ES-I3 (cell line): ENCODE measurements around the gene ART4.

Experiments
- H3K36me3 ChIP-seq: 2 replicates; pipeline ENCODE4 v1.6.1; 2013; ENCODE audit warnings: mild to moderate bottlenecking, low read length, control low read depth, moderate library complexity; ENCODE audit not compliant: insufficient read depth
- H3K4me1 ChIP-seq: 2 replicates; pipeline ENCODE4 v1.6.1; 2013; ENCODE audit warnings: mild to moderate bottlenecking, control low read depth, low read length; ENCODE audit not compliant: insufficient read depth
- H3K9ac ChIP-seq: 2 replicates; pipeline ENCODE4 v1.6.1; 2013; ENCODE audit warnings: low read depth, mild to moderate bottlenecking, low read length, moderate library complexity
- H3K9me3 ChIP-seq: 2 replicates; pipeline ENCODE4 v1.6.1; 2013; ENCODE audit warnings: mild to moderate bottlenecking, low read length, moderate library complexity; ENCODE audit not compliant: control insufficient read depth, insufficient read depth

ART4 gene

DNA sequence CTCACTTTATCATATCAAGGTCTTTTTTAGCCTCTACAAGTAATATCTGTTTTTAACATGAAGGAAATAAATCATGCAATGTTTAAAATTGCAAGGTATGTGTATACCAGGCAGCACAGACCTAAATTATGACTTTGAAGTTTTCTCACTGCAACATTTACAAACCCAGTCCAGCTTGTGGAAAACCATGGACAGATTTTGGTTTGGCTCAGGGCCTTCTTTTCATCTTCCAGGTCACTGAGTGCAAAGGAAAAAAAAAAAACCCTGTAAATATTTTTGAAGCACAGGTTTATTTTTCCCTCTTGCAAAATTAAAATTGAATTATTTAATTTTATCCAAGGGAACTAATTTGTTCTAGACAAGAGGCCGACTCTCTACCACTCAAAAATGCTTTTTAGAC is 28.6 kb upstream of the ART4 start:
- Histone ChIP-seq H3K9ac (no peak overlapping the region), H3K9me3 (no peaks in the 10 kb centered on the region; the same call in 1 of the 2 replicates), H3K36me3 (no peaks in the 10 kb centered on the region), H3K4me1 (no peaks in the 10 kb centered on the region)

GRCh38 chr12:14871247-14871646 is 27.9 kb upstream of the ART4 start:
- Histone ChIP-seq H3K4me1 (no peaks in the 10 kb centered on the region), H3K9ac (no peak overlapping the region), H3K36me3 (no peaks in the 10 kb centered on the region), H3K9me3 (no peaks in the 10 kb centered on the region; the same call in 1 of the 2 replicates)

GRCh38 chr12:14868916-14869506 is 25.7 kb upstream of the ART4 start:
- Histone ChIP-seq H3K4me1 (no peaks in the 10 kb centered on the region), H3K9ac (no peak overlapping the region), H3K9me3 (no peaks in the 10 kb centered on the region; the same call in 1 of the 2 replicates), H3K36me3 (no peaks in the 10 kb centered on the region)

DNA sequence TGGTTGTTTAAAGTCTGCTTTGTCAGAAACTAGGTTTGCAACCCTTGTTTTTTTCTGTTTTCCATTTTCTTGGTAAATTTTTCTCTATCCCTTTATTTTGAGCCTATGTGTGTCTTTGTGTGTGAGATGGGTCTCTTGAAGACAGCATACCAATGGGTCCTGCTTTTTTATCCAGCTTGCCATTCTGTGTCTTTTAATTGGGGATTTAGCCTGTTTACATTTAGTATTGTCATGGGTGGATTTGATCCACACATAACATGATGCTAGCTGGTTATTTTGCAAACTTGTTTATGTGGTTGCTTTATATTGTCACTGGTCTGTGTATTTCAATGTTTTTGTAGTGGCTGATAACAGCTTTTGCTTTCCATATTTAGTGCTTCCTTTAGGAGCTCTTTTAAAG is 17.2 kb upstream of the ART4 start:
- no peak overlapping the region for H3K9ac ChIP-seq
- no peaks in the 10 kb centered on the region for H3K36me3 ChIP-seq
- H3K9me3 ChIP-seq: no peaks in the 10 kb centered on the region; the same call in 1 of the 2 replicates
- no peaks in the 10 kb centered on the region for H3K4me1 ChIP-seq

- Histone ChIP-seq H3K36me3 (no peaks in the 10 kb centered on the region), H3K9me3 (no peaks in the 10 kb centered on the region; the same call in 1 of the 2 replicates)
Measured at GRCh38 chr12:14858513-14858912, 15.2 kb upstream of the ART4 start.

GRCh38 chr12:14854586-14855183 is 11.4 kb upstream of the ART4 start:
- Histone ChIP-seq H3K9me3 (no peaks in the 10 kb centered on the region; the same call in 1 of the 2 replicates), H3K36me3 (no peaks in the 10 kb centered on the region), H3K4me1 (peaks cover 7% of the 10 kb centered on the region), H3K9ac (no peak overlapping the region)

More at GRCh38 chr12:14858513-14858912, 15.2 kb upstream of the ART4 start:
- Histone ChIP-seq H3K9ac (no peak overlapping the region), H3K4me1 (no peaks in the 10 kb centered on the region; the same call in 1 of the 2 replicates)

DNA sequence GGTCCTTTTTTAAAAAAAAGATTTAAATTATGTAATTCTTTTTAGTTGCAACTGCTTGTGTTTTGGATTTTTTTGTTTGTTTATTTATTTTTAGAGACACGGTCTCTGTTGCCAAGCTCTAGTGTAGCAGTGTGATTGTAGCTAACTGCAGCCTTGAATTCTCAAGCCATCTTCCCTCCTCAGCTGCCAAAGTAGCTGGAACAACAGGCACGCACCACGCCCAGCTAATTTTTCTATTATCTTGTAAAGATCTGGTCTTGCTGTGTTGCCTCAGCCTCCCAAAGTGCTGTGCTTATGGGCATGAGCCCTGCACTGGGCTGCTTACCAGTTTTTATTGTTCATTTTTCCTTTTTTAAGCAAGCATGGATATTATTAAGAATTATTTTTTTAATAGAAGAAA is 10.6 kb upstream of the ART4 start:
- Histone ChIP-seq H3K4me1 (peaks cover 7% of the 10 kb centered on the region), H3K9ac (no peak overlapping the region), H3K9me3 (no peaks in the 10 kb centered on the region; the same call in 1 of the 2 replicates)

GRCh38 chr12:14852880-14853279 is 9.6 kb upstream of the ART4 start:
- H3K4me1 ChIP-seq: peaks cover 7% of the 10 kb centered on the region
- H3K9me3 ChIP-seq: no peaks in the 10 kb centered on the region
- H3K9ac ChIP-seq: no peak overlapping the region
- no peaks in the 10 kb centered on the region for H3K36me3 ChIP-seq

More for the DNA sequence above, 10.6 kb upstream of the ART4 start:
- H3K36me3 ChIP-seq: no peaks in the 10 kb centered on the region

DNA sequence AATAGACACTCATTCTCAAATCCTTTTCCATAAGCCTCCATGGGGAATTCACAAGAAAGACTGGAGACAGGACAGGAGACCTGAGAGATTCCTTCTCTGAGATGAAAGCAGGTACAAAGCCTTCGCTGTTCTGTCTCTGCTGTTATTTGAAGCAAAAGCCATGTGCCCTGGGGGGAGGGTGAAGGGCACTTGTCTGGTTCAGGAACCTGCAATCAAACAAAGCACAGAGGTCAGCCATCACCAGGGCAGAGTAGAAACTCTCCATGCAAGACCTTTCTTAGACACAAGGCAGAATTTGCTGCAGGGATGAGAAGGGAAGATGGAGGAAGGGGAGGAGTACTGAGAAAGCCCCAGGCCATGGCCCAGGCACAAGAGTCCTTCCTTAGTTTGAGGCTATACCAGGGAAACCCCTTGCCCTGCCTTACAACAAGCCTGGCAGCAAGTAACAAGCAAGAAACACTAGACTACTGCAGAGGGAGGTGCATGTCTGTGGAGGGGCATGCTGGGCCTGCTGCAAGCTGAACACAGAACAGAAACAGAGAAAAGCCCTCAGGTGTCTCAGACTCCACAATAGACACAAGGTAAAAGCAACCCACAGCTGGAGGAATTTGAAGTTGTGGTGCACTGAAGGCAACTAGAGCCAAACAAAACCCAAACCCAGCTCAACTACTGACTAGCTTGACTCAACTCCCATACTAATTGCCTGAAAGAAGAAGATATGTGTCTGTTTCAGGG is 7.8 kb upstream of the ART4 start:
- H3K9me3 ChIP-seq: no peaks in the 10 kb centered on the region
- peaks cover 7% of the 10 kb centered on the region for H3K4me1 ChIP-seq
- H3K9ac ChIP-seq: no peak overlapping the region
- no peaks in the 10 kb centered on the region for H3K36me3 ChIP-seq

DNA sequence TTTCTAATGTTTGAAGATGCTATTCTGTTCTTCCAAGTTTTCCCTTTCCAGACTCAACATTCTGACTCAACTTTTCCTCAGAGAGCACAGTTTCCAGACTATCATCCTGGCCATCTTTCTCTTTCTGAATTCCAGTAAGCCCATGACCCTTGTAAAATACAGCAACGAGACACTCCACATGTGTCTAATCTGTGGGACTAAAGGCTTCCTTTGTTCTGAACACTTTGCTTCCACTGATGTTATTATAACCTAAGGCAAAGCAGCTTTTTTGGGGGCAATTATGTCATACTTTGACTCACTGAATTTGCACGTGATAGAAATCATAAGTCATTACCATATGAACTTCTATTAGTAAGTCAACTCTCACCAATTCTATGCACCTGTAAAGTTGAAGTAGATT is 6.3 kb upstream of the ART4 start:
- no peaks in the 10 kb centered on the region for H3K36me3 ChIP-seq
- H3K9ac ChIP-seq: no peak overlapping the region
- no peaks in the 10 kb centered on the region for H3K9me3 ChIP-seq
- peaks cover 7% of the 10 kb centered on the region for H3K4me1 ChIP-seq

- Histone ChIP-seq H3K9ac (no peak overlapping the region), H3K9me3 (no peaks in the 10 kb centered on the region), H3K36me3 (no peaks in the 10 kb centered on the region), H3K4me1 (no peaks in the 10 kb centered on the region)
Measured at GRCh38 chr12:14846876-14847580, 3.7 kb upstream of the ART4 start.

GRCh38 chr12:14846042-14846587 is 2.8 kb upstream of the ART4 start:
- H3K36me3 ChIP-seq: no peaks in the 10 kb centered on the region
- H3K4me1 ChIP-seq: peaks cover 4% of the 10 kb centered on the region; the same call in 1 of the 2 replicates
- no peak overlapping the region for H3K9ac ChIP-seq
- no peaks in the 10 kb centered on the region for H3K9me3 ChIP-seq

GRCh38 chr12:14845350-14845750 is 2.0 kb upstream of the ART4 start:
- Histone ChIP-seq H3K9me3 (no peaks in the 10 kb centered on the region), H3K4me1 (peaks cover 4% of the 10 kb centered on the region; the same call in 1 of the 2 replicates), H3K9ac (no peak overlapping the region), H3K36me3 (no peaks in the 10 kb centered on the region)

DNA sequence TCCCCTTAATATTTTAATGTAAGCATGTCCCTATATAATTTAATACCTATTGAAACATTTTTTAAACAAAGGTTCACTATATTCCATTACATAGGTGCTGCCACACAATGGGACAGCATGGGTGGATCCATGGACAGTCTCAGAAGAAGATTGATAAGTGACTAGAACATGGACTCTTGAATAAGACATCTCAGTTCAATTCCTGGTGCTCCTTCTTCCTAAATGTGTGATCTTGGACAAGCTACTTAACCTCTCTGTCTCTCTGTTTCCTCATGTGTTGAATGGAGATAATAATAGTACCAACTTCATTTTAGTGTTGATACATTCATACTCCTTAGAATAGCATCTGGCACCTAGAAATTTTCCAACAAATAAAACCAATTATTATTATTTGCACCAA is 1.1 kb upstream of the ART4 start:
- peaks cover 4% of the 10 kb centered on the region; the same call in 1 of the 2 replicates for H3K4me1 ChIP-seq
- H3K9me3 ChIP-seq: no peaks in the 10 kb centered on the region
- H3K36me3 ChIP-seq: no peaks in the 10 kb centered on the region
- no peak overlapping the region for H3K9ac ChIP-seq
